Fibroblast of the aortic adventitia (primary cell): ENCODE data around the gene CAND1. TPM values are rescaled to one million over a fixed set of nuclear protein-coding genes. Genes with fewer than 3 reads are reported as not detected.

Experiments
- DNase-seq: peaks from one replicate; pipeline ENCODE4 v3.0.0-alpha.2; 2010; ENCODE audit warnings: low read depth
- H3K4me3 ChIP-seq: 2 replicates; pipeline ENCODE4 v1.5.1; 2011; ENCODE audit warnings: low read depth, mild to moderate bottlenecking, control low read depth, low read length, moderate library complexity
- total RNA-seq: library from RNA; depleted of rRNA; stranded (reverse); fragments of >200 nt; gene quantifications from 2 replicates; pipeline ENCODE4 v1.2.3, GENCODE V29; 2012; ENCODE audit warnings: low replicate concordance
- TF ChIP-seq, protein P1 (sequence below): IDR thresholded peaks from 2 replicates; pipeline ENCODE4 v1.5.1; 2011; ENCODE audit warnings: mild to moderate bottlenecking, low read length, control low read depth, inconsistent platforms; ENCODE audit not compliant: insufficient read depth

CAND1 gene
- total RNA-seq, 1 donor = 119 TPM

DNA sequence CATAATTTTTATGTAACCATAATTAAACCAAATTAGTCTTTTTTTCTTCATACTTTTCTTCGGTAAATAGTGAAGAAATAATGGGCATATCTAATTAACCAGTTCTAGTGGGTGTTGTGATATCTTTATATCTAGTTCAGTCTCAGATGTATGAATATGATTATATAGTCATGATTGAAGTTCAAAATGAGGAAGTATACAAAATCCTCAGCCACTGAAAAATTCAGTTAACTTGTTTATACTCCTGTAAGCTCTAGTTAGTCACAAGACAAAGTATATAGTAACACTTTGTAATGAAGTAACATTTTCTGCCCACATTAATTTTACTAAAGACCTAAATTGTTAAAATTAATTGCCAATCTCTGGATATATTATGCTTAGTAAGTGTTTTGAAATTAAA is 46.5 kb downstream of the CAND1 start:
- TF ChIP-seq, protein P1, sequence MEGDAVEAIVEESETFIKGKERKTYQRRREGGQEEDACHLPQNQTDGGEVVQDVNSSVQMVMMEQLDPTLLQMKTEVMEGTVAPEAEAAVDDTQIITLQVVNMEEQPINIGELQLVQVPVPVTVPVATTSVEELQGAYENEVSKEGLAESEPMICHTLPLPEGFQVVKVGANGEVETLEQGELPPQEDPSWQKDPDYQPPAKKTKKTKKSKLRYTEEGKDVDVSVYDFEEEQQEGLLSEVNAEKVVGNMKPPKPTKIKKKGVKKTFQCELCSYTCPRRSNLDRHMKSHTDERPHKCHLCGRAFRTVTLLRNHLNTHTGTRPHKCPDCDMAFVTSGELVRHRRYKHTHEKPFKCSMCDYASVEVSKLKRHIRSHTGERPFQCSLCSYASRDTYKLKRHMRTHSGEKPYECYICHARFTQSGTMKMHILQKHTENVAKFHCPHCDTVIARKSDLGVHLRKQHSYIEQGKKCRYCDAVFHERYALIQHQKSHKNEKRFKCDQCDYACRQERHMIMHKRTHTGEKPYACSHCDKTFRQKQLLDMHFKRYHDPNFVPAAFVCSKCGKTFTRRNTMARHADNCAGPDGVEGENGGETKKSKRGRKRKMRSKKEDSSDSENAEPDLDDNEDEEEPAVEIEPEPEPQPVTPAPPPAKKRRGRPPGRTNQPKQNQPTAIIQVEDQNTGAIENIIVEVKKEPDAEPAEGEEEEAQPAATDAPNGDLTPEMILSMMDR = no peak
- DNase-seq = no peak

DNA sequence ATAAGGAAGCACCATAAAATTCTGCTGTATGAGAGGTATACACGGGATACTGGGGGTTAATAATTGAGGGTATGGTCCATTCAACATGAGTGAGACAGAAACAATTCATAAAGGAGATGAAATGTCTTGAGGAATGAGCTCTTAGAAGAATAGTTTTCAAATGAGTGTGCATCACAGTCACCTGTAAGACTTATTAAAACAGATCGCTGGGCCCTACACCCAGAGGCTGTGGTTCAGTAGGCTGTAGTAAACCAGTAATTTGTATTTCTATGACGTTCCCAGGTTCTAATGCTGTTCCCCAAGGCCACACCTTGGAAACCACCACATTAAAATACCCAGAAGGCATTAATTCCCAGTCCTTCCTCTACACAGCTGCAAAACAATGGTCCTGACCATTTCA is 49.6 kb downstream of the CAND1 start:
- H3K4me3 ChIP-seq = no peak overlapping the region
- TF ChIP-seq, protein P1 = no peak

More for the DNA sequence above, 46.5 kb downstream of the CAND1 start:
- no peak overlapping the region for H3K4me3 ChIP-seq

DNA sequence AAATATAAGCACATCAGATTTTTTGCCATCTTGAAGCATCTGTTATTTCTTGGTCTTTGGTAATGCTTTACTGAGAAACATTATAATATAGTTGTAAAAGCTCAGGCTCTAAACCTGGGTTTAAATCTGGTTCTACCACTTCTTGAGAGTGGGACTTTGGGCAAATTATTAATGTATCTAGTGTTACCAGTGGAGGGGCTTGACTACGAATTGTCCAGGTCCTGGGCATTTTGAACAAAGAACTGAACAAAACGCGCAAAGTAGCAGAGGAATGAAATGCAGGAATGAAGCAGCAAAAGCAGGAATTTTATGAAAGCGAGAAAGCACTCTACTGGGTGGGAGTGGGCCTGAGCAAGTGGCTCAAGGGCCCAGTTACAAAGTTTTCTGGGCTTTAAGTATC is 50.8 kb downstream of the CAND1 start:
- H3K4me3 ChIP-seq = no peak overlapping the region
- TF ChIP-seq, protein P1 = no peak
- no peak for DNase-seq

More for the DNA sequence above, 49.6 kb downstream of the CAND1 start:
- no peak for DNase-seq

DNA sequence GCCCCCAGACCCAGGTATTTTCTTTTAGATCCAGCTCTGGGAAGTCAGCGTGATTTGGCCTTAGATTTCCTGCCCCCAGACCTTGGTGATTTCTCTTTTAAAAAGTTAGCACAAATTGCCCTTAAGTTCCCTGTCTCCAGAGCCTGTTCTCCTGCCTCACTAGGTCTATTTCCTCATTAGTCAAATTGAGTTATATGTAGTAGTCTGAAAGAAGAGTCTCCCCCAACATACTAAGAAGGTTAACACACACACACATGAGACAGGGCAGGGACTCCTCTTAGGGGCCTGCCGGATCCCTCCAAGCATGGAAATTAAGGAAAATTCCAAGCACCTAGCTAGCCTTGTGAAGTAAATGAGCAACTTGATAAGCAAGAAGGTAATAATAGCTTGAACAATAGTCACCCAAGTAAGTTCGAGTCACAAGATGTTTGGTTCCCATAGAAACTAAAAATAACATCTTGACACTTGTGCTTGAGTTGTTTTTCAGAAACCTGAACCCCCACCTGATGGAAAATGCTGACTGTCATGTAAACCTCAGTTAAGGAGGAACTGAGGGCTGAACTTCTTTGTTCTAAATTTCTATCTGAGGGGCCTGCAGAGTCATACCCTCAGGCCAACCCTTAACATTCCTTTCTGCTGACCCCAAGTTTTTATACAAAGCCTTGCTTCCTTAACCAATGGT is 51.6 kb downstream of the CAND1 start:
- TF ChIP-seq, protein P1 = no peak
- no peak for DNase-seq
- H3K4me3 ChIP-seq = no peak overlapping the region

DNA sequence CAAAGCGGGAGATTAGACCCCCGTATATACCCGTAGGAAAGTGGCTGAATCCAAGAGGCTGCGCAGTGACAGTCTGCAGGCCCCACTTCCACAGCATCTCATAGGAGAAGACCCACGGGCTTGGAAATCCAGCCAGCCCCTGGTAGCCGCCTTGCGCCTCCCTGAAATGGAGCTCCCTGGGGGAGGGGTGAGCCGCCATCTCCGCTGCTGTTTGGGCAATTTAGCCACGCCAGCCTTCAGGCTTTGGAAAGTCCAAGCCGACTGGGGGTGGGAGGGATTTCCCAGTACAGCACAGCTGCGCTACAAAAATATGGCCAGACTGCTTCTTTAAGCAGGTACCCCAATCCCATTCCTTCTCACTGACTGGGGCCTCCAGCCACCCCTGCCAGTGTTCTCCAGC is 53.4 kb downstream of the CAND1 start:
- no peak for DNase-seq
- H3K4me3 ChIP-seq = no peak overlapping the region
- TF ChIP-seq, protein P1 = no peak

DNA sequence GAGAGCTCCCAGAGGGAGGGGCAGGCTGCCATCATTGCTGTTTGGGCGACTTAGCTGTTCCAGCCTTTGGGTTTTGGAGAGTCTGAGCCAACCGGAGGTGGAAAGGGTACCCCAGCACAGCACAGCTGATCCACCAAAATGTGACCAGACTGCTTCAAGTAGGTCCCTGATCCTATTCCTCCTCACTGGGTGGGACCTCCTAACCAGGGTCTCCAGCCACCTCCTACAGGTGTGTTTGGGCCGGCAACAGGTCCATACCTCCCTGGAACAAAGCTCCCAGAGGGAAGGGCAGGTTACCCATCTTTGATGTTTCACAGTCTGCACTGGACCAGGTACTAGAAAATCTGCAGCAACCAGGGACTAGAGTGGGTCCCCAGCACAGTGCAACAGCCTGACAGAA is 53.8 kb downstream of the CAND1 start:
- TF ChIP-seq, protein P1 = no peak
- no peak for DNase-seq
- H3K4me3 ChIP-seq = no peak overlapping the region

DNA sequence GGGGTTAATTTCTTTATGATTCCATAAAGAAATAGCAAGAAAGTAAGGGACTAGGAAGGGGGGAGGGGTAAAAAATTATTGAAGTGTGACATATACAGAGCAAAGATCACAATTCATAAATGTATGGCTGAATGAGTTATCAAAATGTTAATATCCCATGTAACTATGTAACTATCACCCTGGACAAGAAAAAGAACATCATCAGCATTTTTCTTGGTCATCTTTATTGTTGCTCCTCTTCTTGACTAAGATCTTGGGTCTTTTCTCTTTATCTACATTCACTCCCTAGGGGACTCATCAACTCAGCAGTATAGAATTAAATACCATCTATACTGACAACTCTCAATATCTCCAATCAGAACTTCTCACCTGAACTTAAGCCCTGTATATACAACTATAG is 57.5 kb downstream of the CAND1 start:
- no peak for DNase-seq
- H3K4me3 ChIP-seq = no peak overlapping the region

More for the DNA sequence above, 57.5 kb downstream of the CAND1 start:
- TF ChIP-seq, protein P1 = no peak
